ENCODE results near the gene KRTAP23-1. TPM values are rescaled to one million over a fixed set of nuclear protein-coding genes. Genes with fewer than 3 reads are reported as not detected.

The KRTAP23-1 gene
- total and polyA plus RNA-seq, 2 of the 8 experiments (the other 6 are each of a cell fraction or from before 2014, with no cell fraction given) = not detected

GRCh38 chr21:30391492-30392025 is 43.2 kb upstream of the KRTAP23-1 start:
- Histone ChIP-seq H4K8ac (ENCODE audit: extremely low read depth, insufficient read depth, low read length) (no peak overlapping the region), H3K27ac (ENCODE audit: low read depth, low read length) (no peak overlapping the region), H3K14ac (ENCODE audit: insufficient read length) (no peak overlapping the region), H2BK12ac (ENCODE audit: low read depth, low read length) (no peak overlapping the region), H3K18ac (ENCODE audit: extremely low read depth, low read length) (no peak overlapping the region), H2BK15ac (ENCODE audit: low read length) (no peak overlapping the region), H3K4me2 (ENCODE audit: insufficient read depth in 1 of 2, low read depth in 2 of 2, low read length in 2 of 2) (no peak overlapping the region), H3K9ac (replicated peaks in 1 of 4; ENCODE audit: extremely low read depth in 1 of 4, low read depth in 3 of 4, low read length in 3 of 4) (no peak overlapping the region), H3K36me3 (ENCODE audit: control insufficient read depth in 2 of 4, insufficient read depth in 4 of 4, low read length in 3 of 4) (no peaks in the 10 kb centered on the region), H3K23me2 (ENCODE audit: low read depth, low read length) (no peaks in the 10 kb centered on the region), H3K4me1 (replicated peaks in 1 of 4; ENCODE audit: control insufficient read depth in 3 of 4, insufficient read depth in 4 of 4, low read length in 3 of 4) (no peaks in the 10 kb centered on the region), H2AK5ac (ENCODE audit: low read depth, low read length) (no peak overlapping the region), H2AFZ (ENCODE audit: low read length) (no peak overlapping the region), H2BK20ac (ENCODE audit: low read length) (no peak overlapping the region), H2BK120ac (replicated peaks; ENCODE audit: low read depth, low read length) (no peak overlapping the region), H3K4ac (replicated peaks; ENCODE audit: insufficient read length, low read depth, low read length) (no peak overlapping the region), H4K91ac (replicated peaks; ENCODE audit: insufficient read length, low read length) (no peak overlapping the region), H3K56ac (replicated peaks; ENCODE audit: insufficient read length, low read depth, low read length) (no peak overlapping the region), H3K4me3 (ENCODE audit: extremely low read depth in 1 of 4, insufficient read depth in 2 of 4, low read depth in 3 of 4, low read length in 4 of 4) (no peak overlapping the region), H4K20me1 (replicated peaks in 1 of 2; ENCODE audit: control insufficient read depth in 1 of 2, insufficient read depth in 2 of 2, low read length in 2 of 2) (no peaks in the 10 kb centered on the region), H2BK5ac (ENCODE audit: low read depth, low read length) (no peak overlapping the region), H3K23ac (ENCODE audit: insufficient read length) (no peak overlapping the region), H4K5ac (ENCODE audit: insufficient read length, low read depth, low read length) (no peak overlapping the region), H3K79me2 (ENCODE audit: control insufficient read depth in 1 of 2, insufficient read depth in 2 of 2, low read length in 2 of 2) (no peaks in the 10 kb centered on the region), H3K27me3 (replicated peaks in 1 of 4; ENCODE audit: control insufficient read depth in 3 of 4, extremely low read depth in 1 of 4, insufficient read depth in 3 of 4, low read length in 3 of 4) (no peaks in the 10 kb centered on the region), H3K79me1 (ENCODE audit: low read depth, low read length) (no peaks in the 10 kb centered on the region), H3K9me3 (ENCODE audit: insufficient read depth in 2 of 2, low read depth in 1 of 2, low read length in 1 of 2) (no peaks in the 10 kb centered on the region; a peak in 1 of 4 replicates)
- WGBS, 2 experiments (ENCODE audit: extremely low coverage in 1 of 2, insufficient coverage in 1 of 2, insufficient read length in 1 of 2, insufficient replicate concordance in 2 of 2, low coverage in 1 of 2, low lambda C conversion rate in 2 of 2, missing lambda C conversion rate in 1 of 2) = 92% methylated on average over 2 of the region's 2 CpGs; no CpG with 5 or more reads in 1 of the 2 experiments
- CTCF ChIA-PET (ENCODE audit: partially characterized antibody) = interaction anchor here (0.8 to 1.1 kb wide), 4 partner anchors 12 to 123 kb away, joined by 3 read pairs; no protein-coding TSS in a partner anchor
- POLR2A ChIA-PET (ENCODE audit: partially characterized antibody) = no interaction called here
- FAIRE-seq = no peak
- no peak for DNase-seq (ENCODE audit: low read depth in 1 of 2, low spot score in 2 of 2)
- TF ChIP-seq TCF12 (IDR thresholded peaks at IDR 0.05; ENCODE audit: low read depth, low read length) (no peak), CEBPB (IDR thresholded peaks at IDR 0.05; ENCODE audit: low read depth, low read length) (no peak), RAD21 (IDR thresholded peaks at IDR 0.05 in 1 of 2, conservative IDR thresholded peaks at IDR 0.05 in 1 of 2; ENCODE audit: low read depth in 2 of 2, low read length in 2 of 2) (no peak), E2F6 (IDR thresholded peaks at IDR 0.05) (no peak), EP300 (IDR thresholded peaks at IDR 0.05; ENCODE audit: borderline replicate concordance in 1 of 2, low read depth in 2 of 2, low read length in 2 of 2) (no peak), POU5F1 (IDR thresholded peaks at IDR 0.05; ENCODE audit: low read depth, low read length) (no peak), SAP30 (IDR thresholded peaks at IDR 0.05; ENCODE audit: insufficient read depth, insufficient replicate concordance, low read length) (no peak), BRCA1 (IDR thresholded peaks at IDR 0.05; ENCODE audit: low read depth, low read length) (no peak), NRF1 (IDR thresholded peaks at IDR 0.05; ENCODE audit: low read depth, low read length) (no peak), SP4 (IDR thresholded peaks at IDR 0.05; ENCODE audit: low read length) (no peak)

Data from H1 (cell line).